ENCODE data around the gene RIGI. TPM values are rescaled to one million over a fixed set of nuclear protein-coding genes. Genes with fewer than 3 reads are reported as not detected.

The RIGI gene
- total and polyA plus RNA-seq, 9 of the 15 experiments (the other 6 are each of a cell fraction or from before 2014, with no cell fraction given), result 0.27 to 1.1 (median 0.54) TPM

GRCh38 chr9:32526041-32526706 lies at the start of gene RIGI (continued):
- TF ChIP-seq, protein P1, sequence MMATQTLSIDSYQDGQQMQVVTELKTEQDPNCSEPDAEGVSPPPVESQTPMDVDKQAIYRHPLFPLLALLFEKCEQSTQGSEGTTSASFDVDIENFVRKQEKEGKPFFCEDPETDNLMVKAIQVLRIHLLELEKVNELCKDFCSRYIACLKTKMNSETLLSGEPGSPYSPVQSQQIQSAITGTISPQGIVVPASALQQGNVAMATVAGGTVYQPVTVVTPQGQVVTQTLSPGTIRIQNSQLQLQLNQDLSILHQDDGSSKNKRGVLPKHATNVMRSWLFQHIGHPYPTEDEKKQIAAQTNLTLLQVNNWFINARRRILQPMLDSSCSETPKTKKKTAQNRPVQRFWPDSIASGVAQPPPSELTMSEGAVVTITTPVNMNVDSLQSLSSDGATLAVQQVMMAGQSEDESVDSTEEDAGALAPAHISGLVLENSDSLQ (IDR thresholded peaks at IDR 0.05), result no peak
- TF ChIP-seq MLX (CRISPR knock-in tag; conservative IDR thresholded peaks at IDR 0.05) (no peak), ARID4B (CRISPR knock-in tag; IDR thresholded peaks at IDR 0.05) (no peak), TCF3 (CRISPR knock-in tag; IDR thresholded peaks at IDR 0.05) (no peak), SAP30 (IDR thresholded peaks at IDR 0.05; ENCODE audit: borderline replicate concordance, insufficient read depth, low read depth, low read length, poor library complexity, severe bottlenecking) (peak; percentile 57), IRF1 (CRISPR knock-in tag; IDR thresholded peaks at IDR 0.05; ENCODE audit: borderline replicate concordance) (no peak), MEF2D (tag; conservative IDR thresholded peaks at IDR 0.05; ENCODE audit: low read depth) (peak; percentile 43; the same call in 1 of the 2 replicates), ZNF232 (CRISPR knock-in tag; IDR thresholded peaks at IDR 0.05) (no peak)
- TF ChIP-seq, protein P2, sequence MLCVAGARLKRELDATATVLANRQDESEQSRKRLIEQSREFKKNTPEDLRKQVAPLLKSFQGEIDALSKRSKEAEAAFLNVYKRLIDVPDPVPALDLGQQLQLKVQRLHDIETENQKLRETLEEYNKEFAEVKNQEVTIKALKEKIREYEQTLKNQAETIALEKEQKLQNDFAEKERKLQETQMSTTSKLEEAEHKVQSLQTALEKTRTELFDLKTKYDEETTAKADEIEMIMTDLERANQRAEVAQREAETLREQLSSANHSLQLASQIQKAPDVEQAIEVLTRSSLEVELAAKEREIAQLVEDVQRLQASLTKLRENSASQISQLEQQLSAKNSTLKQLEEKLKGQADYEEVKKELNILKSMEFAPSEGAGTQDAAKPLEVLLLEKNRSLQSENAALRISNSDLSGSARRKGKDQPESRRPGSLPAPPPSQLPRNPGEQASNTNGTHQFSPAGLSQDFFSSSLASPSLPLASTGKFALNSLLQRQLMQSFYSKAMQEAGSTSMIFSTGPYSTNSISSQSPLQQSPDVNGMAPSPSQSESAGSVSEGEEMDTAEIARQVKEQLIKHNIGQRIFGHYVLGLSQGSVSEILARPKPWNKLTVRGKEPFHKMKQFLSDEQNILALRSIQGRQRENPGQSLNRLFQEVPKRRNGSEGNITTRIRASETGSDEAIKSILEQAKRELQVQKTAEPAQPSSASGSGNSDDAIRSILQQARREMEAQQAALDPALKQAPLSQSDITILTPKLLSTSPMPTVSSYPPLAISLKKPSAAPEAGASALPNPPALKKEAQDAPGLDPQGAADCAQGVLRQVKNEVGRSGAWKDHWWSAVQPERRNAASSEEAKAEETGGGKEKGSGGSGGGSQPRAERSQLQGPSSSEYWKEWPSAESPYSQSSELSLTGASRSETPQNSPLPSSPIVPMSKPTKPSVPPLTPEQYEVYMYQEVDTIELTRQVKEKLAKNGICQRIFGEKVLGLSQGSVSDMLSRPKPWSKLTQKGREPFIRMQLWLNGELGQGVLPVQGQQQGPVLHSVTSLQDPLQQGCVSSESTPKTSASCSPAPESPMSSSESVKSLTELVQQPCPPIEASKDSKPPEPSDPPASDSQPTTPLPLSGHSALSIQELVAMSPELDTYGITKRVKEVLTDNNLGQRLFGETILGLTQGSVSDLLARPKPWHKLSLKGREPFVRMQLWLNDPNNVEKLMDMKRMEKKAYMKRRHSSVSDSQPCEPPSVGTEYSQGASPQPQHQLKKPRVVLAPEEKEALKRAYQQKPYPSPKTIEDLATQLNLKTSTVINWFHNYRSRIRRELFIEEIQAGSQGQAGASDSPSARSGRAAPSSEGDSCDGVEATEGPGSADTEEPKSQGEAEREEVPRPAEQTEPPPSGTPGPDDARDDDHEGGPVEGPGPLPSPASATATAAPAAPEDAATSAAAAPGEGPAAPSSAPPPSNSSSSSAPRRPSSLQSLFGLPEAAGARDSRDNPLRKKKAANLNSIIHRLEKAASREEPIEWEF (CRISPR knock-in tag; IDR thresholded peaks at IDR 0.05), result no peak
- TF ChIP-seq, protein P3, sequence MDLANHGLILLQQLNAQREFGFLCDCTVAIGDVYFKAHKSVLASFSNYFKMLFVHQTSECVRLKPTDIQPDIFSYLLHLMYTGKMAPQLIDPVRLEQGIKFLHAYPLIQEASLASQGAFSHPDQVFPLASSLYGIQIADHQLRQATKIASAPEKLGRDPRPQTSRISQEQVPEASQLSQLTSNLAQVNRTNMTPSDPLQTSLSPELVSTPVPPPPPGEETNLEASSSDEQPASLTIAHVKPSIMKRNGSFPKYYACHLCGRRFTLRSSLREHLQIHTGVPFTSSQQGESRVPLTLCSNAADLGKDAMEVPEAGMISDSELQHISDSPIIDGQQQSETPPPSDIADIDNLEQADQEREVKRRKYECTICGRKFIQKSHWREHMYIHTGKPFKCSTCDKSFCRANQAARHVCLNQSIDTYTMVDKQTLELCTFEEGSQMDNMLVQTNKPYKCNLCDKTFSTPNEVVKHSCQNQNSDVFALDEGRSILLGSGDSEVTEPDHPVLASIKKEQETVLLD (IDR thresholded peaks at IDR 0.05), result no peak
